SKM-1 treated with dmso at 0.1 percent for 144 hours (cell line): ENCODE data around the gene C20orf173.

Source experiments
- DNase-seq: peaks from one replicate; lab custom pipeline; 2025; ENCODE audit not compliant: unreplicated experiment; lab: John Stamatoyannopoulos, UW

The C20orf173 gene

GRCh38 chr20:35508493-35509218 is 20.8 kb downstream of the C20orf173 start:
- DNase-seq = no peak

- DNase-seq = no peak
These were observed 22.4 kb downstream of the C20orf173 start for GRCh38 chr20:35506872-35507638.

GRCh38 chr20:35506179-35506578 is 23.3 kb downstream of the C20orf173 start:
- DNase-seq = no peak

GRCh38 chr20:35504751-35505150 is 24.7 kb downstream of the C20orf173 start:
- no peak for DNase-seq

- DNase-seq = no peak
These were observed 25.5 kb downstream of the C20orf173 start for GRCh38 chr20:35503841-35504561.

- DNase-seq = no peak
These were observed 26.2 kb downstream of the C20orf173 start for GRCh38 chr20:35503281-35503680.

GRCh38 chr20:35502352-35502751 is 27.1 kb downstream of the C20orf173 start:
- DNase-seq = peak; percentile 74

GRCh38 chr20:35499271-35499670 is 30.2 kb downstream of the C20orf173 start:
- DNase-seq = no peak

GRCh38 chr20:35497780-35498189 is 31.7 kb downstream of the C20orf173 start:
- no peak for DNase-seq

- no peak for DNase-seq
These were observed 32.1 kb downstream of the C20orf173 start for GRCh38 chr20:35497320-35497719.

GRCh38 chr20:35496481-35496880 is 33.0 kb downstream of the C20orf173 start:
- no peak for DNase-seq

GRCh38 chr20:35492352-35492751 is 37.1 kb downstream of the C20orf173 start:
- no peak for DNase-seq

- no peak for DNase-seq
These were observed 37.6 kb downstream of the C20orf173 start for GRCh38 chr20:35491823-35492222.

- DNase-seq = peak; percentile 90
These were observed 38.7 kb downstream of the C20orf173 start for GRCh38 chr20:35490736-35491181.

GRCh38 chr20:35489717-35490116 is 39.7 kb downstream of the C20orf173 start:
- no peak for DNase-seq

GRCh38 chr20:35487479-35487878 is 42.0 kb downstream of the C20orf173 start:
- DNase-seq = no peak

GRCh38 chr20:35479798-35480197 is 49.7 kb downstream of the C20orf173 start:
- no peak for DNase-seq

GRCh38 chr20:35478804-35479472 is 50.5 kb downstream of the C20orf173 start:
- no peak for DNase-seq
